Measurements from ENCODE around the gene MIF.
"Not testable (repeated sequence)": the region's sequence is repeated elsewhere in the genome, so short reads cannot be mapped to it uniquely, and the experiment has no call there.

GRCh38 chr22:23860187-23860586 is 34.0 kb upstream of the MIF start:
- TF ChIP-seq POLR2A, CTCF (IDR thresholded peaks at IDR 0.05): not testable (repeated sequence)
